NB4 (cell line): Measurements from ENCODE around the gene SNRNP200.

Experiments used
- CTCF ChIP-seq: IDR thresholded peaks from one replicate; pipeline ENCODE4 v1.5.1; 2012; ENCODE audit warnings: low read depth, low read length
- MAX ChIP-seq: IDR thresholded peaks from 2 replicates; pipeline ENCODE4 v1.6.1; 2011; ENCODE audit warnings: low read depth, low read length
- POLR2A ChIP-seq: IDR thresholded peaks from 2 replicates; pipeline ENCODE4 v1.6.1; 2011; ENCODE audit warnings: mild to moderate bottlenecking; ENCODE audit not compliant: insufficient read length; ENCODE audit errors: extremely low read depth

GRCh38 chr2:96325041-96325883, 19.9 kb upstream of the SNRNP200 start, which contains the start of gene ITPRIPL1:
- TF ChIP-seq POLR2A (no peak), MAX (no peak), CTCF (no peak)
